Retinal pigment epithelial cell (primary cell): Measurements from ENCODE around the gene CHDH.

Source experiments
- DNase-seq: peaks from one replicate; pipeline ENCODE4 v3.0.0-alpha.2; 2010; ENCODE audit warnings: low read depth
- H3K4me3 ChIP-seq: 2 replicates; pipeline ENCODE4 v1.5.1; 2011; ENCODE audit warnings: mild to moderate bottlenecking, low read length, control low read depth, moderate library complexity
- CTCF ChIP-seq: conservative IDR thresholded peaks from 2 replicates; pipeline ENCODE4 v1.5.1; 2011; ENCODE audit warnings: low read depth, low read length, control low read depth, inconsistent platforms

The CHDH gene

GRCh38 chr3:53842436-53843194 lies 3.6 kb downstream of the CHDH start:
- peak; percentile 76 for DNase-seq
- H3K4me3 ChIP-seq = no peak overlapping the region
- peak; percentile 65 for TF ChIP-seq CTCF

- TF ChIP-seq CTCF = peak; percentile 21
Observed at GRCh38 chr3:53841296-53841695, 4.9 kb downstream of the CHDH start.

GRCh38 chr3:53837331-53837730 lies 8.9 kb downstream of the CHDH start:
- no peak overlapping the region for H3K4me3 ChIP-seq
- TF ChIP-seq CTCF = no peak
- no peak for DNase-seq

More at GRCh38 chr3:53841296-53841695, 4.9 kb downstream of the CHDH start:
- H3K4me3 ChIP-seq = no peak overlapping the region
- DNase-seq = no peak

- DNase-seq = no peak
- no peak for TF ChIP-seq CTCF
- no peak overlapping the region for H3K4me3 ChIP-seq
Observed at GRCh38 chr3:53836084-53836872, 9.9 kb downstream of the CHDH start.

- no peak for TF ChIP-seq CTCF
- H3K4me3 ChIP-seq = no peak overlapping the region
- no peak for DNase-seq
Observed at GRCh38 chr3:53835257-53835656, 11.0 kb downstream of the CHDH start.

- no peak for TF ChIP-seq CTCF
- no peak for DNase-seq
- H3K4me3 ChIP-seq = no peak overlapping the region
Observed at GRCh38 chr3:53834429-53835095, 11.7 kb downstream of the CHDH start.
